ENCODE data around the gene SPEF1.
"Not testable (repeated sequence)": the region's sequence is repeated elsewhere in the genome, so short reads cannot be mapped to it uniquely, and the experiment has no call there.

GRCh38 chr20:3829891-3830290 lies 48.6 kb upstream of the SPEF1 start:
- not testable (repeated sequence) for TF ChIP-seq CTCF (IDR thresholded peaks at IDR 0.05; ENCODE audit: low read depth, low read length, poor library complexity, severe bottlenecking); EZH2phosphoT487 (IDR thresholded peaks at IDR 0.05; ENCODE audit: borderline replicate concordance, low read length)

Measured in DOHH2 (cell line).